ENCODE data around the gene FMNL1. TPM values are rescaled to one million over a fixed set of nuclear protein-coding genes. Genes with fewer than 3 reads are reported as not detected.

FMNL1 gene
- total and polyA plus RNA-seq, 10 of the 15 experiments (the other 5 are each of a cell fraction or from before 2014, with no cell fraction given) = 3.3 to 108 (median 19.5) TPM

GRCh38 chr17:45247429-45248131 is 25.9 kb downstream of the FMNL1 start (continued):
- TF ChIP-seq PKNOX1 (IDR thresholded peaks at IDR 0.05) (peak; percentile 69), RELA (IDR thresholded peaks at IDR 0.05; ENCODE audit: borderline replicate concordance, partially characterized antibody) (no peak), ATF7 (IDR thresholded peaks at IDR 0.05; ENCODE audit: low read depth) (peak; percentile 59), FOXK2 (IDR thresholded peaks at IDR 0.05) (no peak), TBL1XR1 (IDR thresholded peaks at IDR 0.05; ENCODE audit: low read depth, low read length) (no peak), EGR1 (IDR thresholded peaks at IDR 0.05; ENCODE audit: borderline replicate concordance in 1 of 2, low read depth in 2 of 2, low read length in 2 of 2) (peak in 1 of 2 experiments; percentile 48; a peak in 1 of 3 replicates), ZBTB40 (IDR thresholded peaks at IDR 0.05; ENCODE audit: borderline replicate concordance) (no peak; the same call in 1 of the 2 replicates), REST (IDR thresholded peaks at IDR 0.05; ENCODE audit: low read depth, low read length) (no peak), NR2F1 (conservative IDR thresholded peaks at IDR 0.05) (peak; percentile 26; the same call in 1 of the 2 replicates)
